Prostate gland (tissue), 2 donors: Measurements from ENCODE around the gene ATP13A3. TPM values are rescaled to one million over a fixed set of nuclear protein-coding genes. Genes with fewer than 3 reads are reported as not detected.

ENCODE experiments used
- DNase-seq: peaks from one replicate; pipeline ENCODE4 v3.0.0-alpha.2; 2019; ENCODE audit warnings: low spot score
- H3K27ac ChIP-seq, 2 donors: fragments of 200-600 bp; sonication (generic); 2 replicates each; pipeline ENCODE4 v1.5.1; 2017 to 2019
- H3K27me3 ChIP-seq: fragments of 200-600 bp; sonication (generic); replicated peaks from 2 replicates; pipeline ENCODE4 v1.5.1; 2019; ENCODE audit not compliant: insufficient read depth
- H3K36me3 ChIP-seq, 2 donors: fragments of 200-600 bp; sonication (generic); 1 replicate in 1 of 2; 2 replicates in 1 of 2; pipeline versions ENCODE4 v1.5.1 to v1.8.1; 2017 to 2019
- H3K4me1 ChIP-seq: fragments of 200-600 bp; sonication (generic); replicated peaks from 2 replicates; pipeline ENCODE4 v1.5.1; 2019
- H3K4me3 ChIP-seq, 2 donors: fragments of 200-600 bp; sonication (generic); 2 replicates each; pipeline ENCODE4 v1.5.1; 2017 to 2019
- H3K9me3 ChIP-seq: fragments of 200-600 bp; sonication (generic); 2 replicates; pipeline ENCODE4 v1.5.1; 2017
- CTCF ChIP-seq, 4 experiments: fragments of 200-600 bp in 2 of 4; fragments of 450-650 bp in 2 of 4; sonication (generic) in 2 of 4; IDR thresholded peaks; 1 replicate in 3 of 4; 2 replicates in 1 of 4; pipeline ENCODE4 v1.5.1; 2016 to 2019; ENCODE audit warnings: antibody characterized with exemption in 4 of 4, mild to moderate bottlenecking in 2 of 4, moderate library complexity in 2 of 4
- POLR2A ChIP-seq: fragments of 450-650 bp; IDR thresholded peaks from one replicate; pipeline ENCODE4 v1.6.1; 2016; ENCODE audit warnings: antibody characterized with exemption, mild to moderate bottlenecking
- POLR2AphosphoS5 ChIP-seq: sonication (generic); formaldehyde crosslinking; IDR thresholded peaks from one replicate; pipeline ENCODE4 v1.6.1; 2017; ENCODE audit warnings: antibody characterized with exemption
- WGBS: methylation state at CpG from one replicate; pipeline ENCODE4 v1.1.5; 2018; 5-methylcytosine and 5-hydroxymethylcytosine counted together
- intact Hi-C: fragments of 100-400 bp; cut with DNase I; formaldehyde crosslinking; loops from one replicate; pipeline ENCODE4 v1.14.2; 2022
- total RNA-seq, 2 donors: library from RNA; depleted of rRNA; stranded (reverse); fragments of >200 nt; gene quantifications; one replicate each; pipeline ENCODE4 v1.1.0, GENCODE V29; 2016

Gene ATP13A3
- total RNA-seq, 2 donors from 2014 or later = 75.4 to 80.4 TPM

DNA sequence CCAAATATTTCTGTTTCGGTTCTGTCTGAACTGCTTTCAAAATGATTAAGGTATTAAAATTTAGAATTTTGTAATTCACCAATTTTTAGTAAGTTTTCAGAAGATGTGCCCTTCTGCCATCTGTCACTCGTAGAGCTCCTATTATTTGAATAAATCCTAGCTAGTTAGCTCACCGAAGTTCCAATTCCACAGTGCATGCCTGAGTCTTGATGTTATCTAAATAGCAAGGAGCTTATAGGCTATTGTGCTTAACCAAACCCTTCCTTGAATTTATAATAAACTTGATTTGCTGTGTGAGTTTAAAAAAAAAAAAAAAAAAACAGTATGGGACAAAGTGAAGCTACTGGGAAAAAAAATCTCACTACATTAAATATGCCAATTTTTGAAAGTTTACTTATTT is 18.7 kb downstream of the ATP13A3 start:
- 80% methylated on average over 3 of the region's 3 CpGs for WGBS
- Histone ChIP-seq H3K4me1 (peaks cover 4% of the 10 kb centered on the region), H3K9me3 (no peaks in the 10 kb centered on the region), H3K36me3 (no peaks in the 10 kb centered on the region), H3K27me3 (no peaks in the 10 kb centered on the region), H3K27ac (no peak overlapping the region), H3K4me3 (no peak overlapping the region)
- no peak for DNase-seq
- intact Hi-C loops = no loop called here
- TF ChIP-seq POLR2A (no peak), POLR2AphosphoS5 (no peak), CTCF (IDR thresholded peaks at IDR 0.05) (no peak)

- H3K36me3 ChIP-seq = no peaks in the 10 kb centered on the region
- no peak for DNase-seq
- no peak overlapping the region for H3K27ac ChIP-seq
- intact Hi-C loops = no loop called here
- no peaks in the 10 kb centered on the region for H3K9me3 ChIP-seq
- H3K4me1 ChIP-seq = peaks cover under 1% of the 10 kb centered on the region
- no peak overlapping the region for H3K4me3 ChIP-seq
- TF ChIP-seq POLR2A = no peak
- TF ChIP-seq POLR2AphosphoS5 = no peak
- TF ChIP-seq CTCF (IDR thresholded peaks at IDR 0.05) = no peak
- WGBS = 87% methylated on average over 2 of the region's 2 CpGs
- no peaks in the 10 kb centered on the region for H3K27me3 ChIP-seq
Observed at GRCh38 chr3:194466761-194467356, 19.9 kb downstream of the ATP13A3 start.

DNA sequence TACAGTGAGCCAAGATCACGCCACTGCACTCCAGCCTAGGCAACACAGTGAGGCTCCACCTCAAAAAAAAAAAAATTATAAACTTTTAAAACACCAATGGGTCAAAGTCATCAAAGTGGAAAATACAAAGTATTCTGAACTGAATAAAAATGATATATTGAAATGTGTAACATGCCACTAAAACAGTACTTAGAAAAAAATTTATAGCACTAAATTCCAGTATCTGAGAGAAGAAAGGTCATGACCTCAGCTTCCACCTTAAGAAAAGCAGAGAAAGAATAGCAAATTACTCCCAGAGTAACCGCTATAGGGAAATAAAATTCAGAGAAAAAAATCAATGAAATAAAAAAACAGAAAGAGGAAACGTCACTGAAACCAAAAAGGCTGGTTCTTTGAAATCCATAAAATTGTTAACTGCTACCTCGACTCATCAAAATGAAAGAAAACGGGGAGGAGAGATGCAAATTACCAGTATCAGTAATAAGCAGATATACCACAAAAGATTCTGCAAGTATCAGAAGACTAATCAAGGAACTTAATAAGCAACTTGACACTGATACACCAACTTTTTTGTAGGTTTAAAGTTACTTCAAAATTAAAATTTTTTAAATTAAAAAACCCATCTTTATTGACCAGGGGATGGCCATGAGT is 20.8 kb downstream of the ATP13A3 start:
- no peak overlapping the region for H3K27ac ChIP-seq
- TF ChIP-seq POLR2AphosphoS5 = no peak
- TF ChIP-seq POLR2A = no peak
- TF ChIP-seq CTCF (IDR thresholded peaks at IDR 0.05) = no peak
- no peak for DNase-seq
- no peak overlapping the region for H3K4me3 ChIP-seq
- no peaks in the 10 kb centered on the region for H3K27me3 ChIP-seq
- 70% methylated on average over 5 of the region's 5 CpGs for WGBS
- intact Hi-C loops = no loop called here
- H3K4me1 ChIP-seq = no peaks in the 10 kb centered on the region
- no peaks in the 10 kb centered on the region for H3K36me3 ChIP-seq
- H3K9me3 ChIP-seq = no peaks in the 10 kb centered on the region

- TF ChIP-seq POLR2A = no peak
- H3K4me3 ChIP-seq = no peak overlapping the region
- intact Hi-C loops = no loop called here
- H3K4me1 ChIP-seq = no peaks in the 10 kb centered on the region
- H3K27me3 ChIP-seq = no peaks in the 10 kb centered on the region
- no peaks in the 10 kb centered on the region for H3K36me3 ChIP-seq
- DNase-seq = no peak
- no peak overlapping the region for H3K27ac ChIP-seq
- no peaks in the 10 kb centered on the region for H3K9me3 ChIP-seq
- 97% methylated on average over 7 of the region's 7 CpGs for WGBS
Observed at GRCh38 chr3:194465246-194465645, 21.6 kb downstream of the ATP13A3 start.

DNA sequence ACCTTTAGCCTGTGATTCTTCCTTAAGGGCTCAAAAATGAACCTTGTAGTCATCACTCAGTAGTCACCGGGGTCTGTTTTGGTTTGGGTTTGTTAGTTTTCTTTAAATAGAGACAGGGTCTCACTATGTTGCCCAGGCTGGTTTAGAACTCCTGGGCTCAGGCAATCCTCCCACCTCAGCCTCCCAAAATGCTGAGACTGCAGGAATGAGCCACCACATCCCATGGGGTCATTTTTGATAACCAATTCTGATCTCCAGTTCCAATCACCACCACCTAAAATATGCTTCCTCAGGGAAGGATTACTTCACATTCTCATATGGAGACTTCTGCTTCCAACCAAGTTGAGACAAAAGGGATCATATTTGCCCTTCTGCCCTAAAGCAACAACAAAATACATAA is 22.1 kb downstream of the ATP13A3 start:
- intact Hi-C loops = no loop called here

More for the DNA sequence above, 22.1 kb downstream of the ATP13A3 start:
- no peaks in the 10 kb centered on the region for H3K27me3 ChIP-seq
- no peak overlapping the region for H3K27ac ChIP-seq
- no peaks in the 10 kb centered on the region for H3K9me3 ChIP-seq
- 100% methylated on average over 1 of the region's 1 CpG for WGBS
- H3K4me3 ChIP-seq = no peak overlapping the region
- H3K36me3 ChIP-seq = no peaks in the 10 kb centered on the region
- no peak for TF ChIP-seq POLR2AphosphoS5
- TF ChIP-seq CTCF (IDR thresholded peaks at IDR 0.05) = no peak
- no peak for TF ChIP-seq POLR2A
- no peak for DNase-seq
- no peaks in the 10 kb centered on the region for H3K4me1 ChIP-seq
